ENCODE data around the gene CEMP1.

DNA sequence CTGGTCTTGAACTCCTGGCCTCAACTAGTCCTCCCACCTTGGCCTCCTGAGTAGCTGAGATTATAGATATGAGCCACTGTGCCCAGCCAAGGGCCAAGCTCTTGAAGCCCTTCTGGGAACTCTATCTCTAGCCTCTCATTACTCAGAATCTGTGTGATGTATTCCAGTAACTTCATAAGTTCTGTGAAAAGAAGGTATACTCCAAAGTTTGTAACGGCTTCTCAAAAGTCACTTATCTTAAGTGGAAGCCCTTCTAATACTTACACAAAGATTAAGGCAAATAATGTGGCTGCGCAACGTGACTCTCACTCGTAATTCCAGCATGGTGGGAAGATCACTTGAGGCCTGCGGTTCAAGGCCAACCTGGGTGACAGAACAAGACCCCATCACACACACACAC is 36.6 kb downstream of the CEMP1 start:
- no peak for TF ChIP-seq POLR2A (IDR thresholded peaks at IDR 0.05; ENCODE audit: low read length)
- no peak for TF ChIP-seq GATA1 (IDR thresholded peaks at IDR 0.05; ENCODE audit: low read depth, low read length)
